ENCODE measurements around the gene SIRT2.

- TF ChIP-seq ZNF841 (CRISPR knock-in tag; IDR thresholded peaks at IDR 0.05; ENCODE audit: borderline replicate concordance), result no peak
- no peak for TF ChIP-seq POLR2A (IDR thresholded peaks at IDR 0.05; ENCODE audit: insufficient read depth in 1 of 2, low read depth in 2 of 2, low read length in 2 of 2)
- TF ChIP-seq, protein P1, sequence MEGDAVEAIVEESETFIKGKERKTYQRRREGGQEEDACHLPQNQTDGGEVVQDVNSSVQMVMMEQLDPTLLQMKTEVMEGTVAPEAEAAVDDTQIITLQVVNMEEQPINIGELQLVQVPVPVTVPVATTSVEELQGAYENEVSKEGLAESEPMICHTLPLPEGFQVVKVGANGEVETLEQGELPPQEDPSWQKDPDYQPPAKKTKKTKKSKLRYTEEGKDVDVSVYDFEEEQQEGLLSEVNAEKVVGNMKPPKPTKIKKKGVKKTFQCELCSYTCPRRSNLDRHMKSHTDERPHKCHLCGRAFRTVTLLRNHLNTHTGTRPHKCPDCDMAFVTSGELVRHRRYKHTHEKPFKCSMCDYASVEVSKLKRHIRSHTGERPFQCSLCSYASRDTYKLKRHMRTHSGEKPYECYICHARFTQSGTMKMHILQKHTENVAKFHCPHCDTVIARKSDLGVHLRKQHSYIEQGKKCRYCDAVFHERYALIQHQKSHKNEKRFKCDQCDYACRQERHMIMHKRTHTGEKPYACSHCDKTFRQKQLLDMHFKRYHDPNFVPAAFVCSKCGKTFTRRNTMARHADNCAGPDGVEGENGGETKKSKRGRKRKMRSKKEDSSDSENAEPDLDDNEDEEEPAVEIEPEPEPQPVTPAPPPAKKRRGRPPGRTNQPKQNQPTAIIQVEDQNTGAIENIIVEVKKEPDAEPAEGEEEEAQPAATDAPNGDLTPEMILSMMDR (CRISPR knock-in tag; IDR thresholded peaks at IDR 0.05), result no peak
- no peak for TF ChIP-seq PHF8 (CRISPR knock-in tag; IDR thresholded peaks at IDR 0.05)
- TF ChIP-seq, protein P2, sequence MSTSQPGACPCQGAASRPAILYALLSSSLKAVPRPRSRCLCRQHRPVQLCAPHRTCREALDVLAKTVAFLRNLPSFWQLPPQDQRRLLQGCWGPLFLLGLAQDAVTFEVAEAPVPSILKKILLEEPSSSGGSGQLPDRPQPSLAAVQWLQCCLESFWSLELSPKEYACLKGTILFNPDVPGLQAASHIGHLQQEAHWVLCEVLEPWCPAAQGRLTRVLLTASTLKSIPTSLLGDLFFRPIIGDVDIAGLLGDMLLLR (CRISPR knock-in tag; IDR thresholded peaks at IDR 0.05), result no peak
- TF ChIP-seq SP1 (IDR thresholded peaks at IDR 0.05), result no peak
- TF ChIP-seq SP1 (CRISPR knock-in tag; IDR thresholded peaks at IDR 0.05), result no peak
- TF ChIP-seq NR2C2 (CRISPR knock-in tag; IDR thresholded peaks at IDR 0.05; ENCODE audit: borderline replicate concordance), result no peak
- TF ChIP-seq TCF12 (IDR thresholded peaks at IDR 0.05), result no peak
- TF ChIP-seq TCF12 (CRISPR knock-in tag; IDR thresholded peaks at IDR 0.05), result no peak
- TF ChIP-seq, protein P3, sequence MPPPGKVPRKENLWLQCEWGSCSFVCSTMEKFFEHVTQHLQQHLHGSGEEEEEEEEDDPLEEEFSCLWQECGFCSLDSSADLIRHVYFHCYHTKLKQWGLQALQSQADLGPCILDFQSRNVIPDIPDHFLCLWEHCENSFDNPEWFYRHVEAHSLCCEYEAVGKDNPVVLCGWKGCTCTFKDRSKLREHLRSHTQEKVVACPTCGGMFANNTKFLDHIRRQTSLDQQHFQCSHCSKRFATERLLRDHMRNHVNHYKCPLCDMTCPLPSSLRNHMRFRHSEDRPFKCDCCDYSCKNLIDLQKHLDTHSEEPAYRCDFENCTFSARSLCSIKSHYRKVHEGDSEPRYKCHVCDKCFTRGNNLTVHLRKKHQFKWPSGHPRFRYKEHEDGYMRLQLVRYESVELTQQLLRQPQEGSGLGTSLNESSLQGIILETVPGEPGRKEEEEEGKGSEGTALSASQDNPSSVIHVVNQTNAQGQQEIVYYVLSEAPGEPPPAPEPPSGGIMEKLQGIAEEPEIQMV (CRISPR knock-in tag; IDR thresholded peaks at IDR 0.05; ENCODE audit: low read depth), result no peak
- no peak for TF ChIP-seq MIXL1 (CRISPR knock-in tag; IDR thresholded peaks at IDR 0.05)
- no peak for TF ChIP-seq MEIS2 (CRISPR knock-in tag; IDR thresholded peaks at IDR 0.05)
- TF ChIP-seq XRCC5 (optimal IDR thresholded peaks at IDR 0.05; ENCODE audit: low read length), result no peak
- TF ChIP-seq, protein P4, sequence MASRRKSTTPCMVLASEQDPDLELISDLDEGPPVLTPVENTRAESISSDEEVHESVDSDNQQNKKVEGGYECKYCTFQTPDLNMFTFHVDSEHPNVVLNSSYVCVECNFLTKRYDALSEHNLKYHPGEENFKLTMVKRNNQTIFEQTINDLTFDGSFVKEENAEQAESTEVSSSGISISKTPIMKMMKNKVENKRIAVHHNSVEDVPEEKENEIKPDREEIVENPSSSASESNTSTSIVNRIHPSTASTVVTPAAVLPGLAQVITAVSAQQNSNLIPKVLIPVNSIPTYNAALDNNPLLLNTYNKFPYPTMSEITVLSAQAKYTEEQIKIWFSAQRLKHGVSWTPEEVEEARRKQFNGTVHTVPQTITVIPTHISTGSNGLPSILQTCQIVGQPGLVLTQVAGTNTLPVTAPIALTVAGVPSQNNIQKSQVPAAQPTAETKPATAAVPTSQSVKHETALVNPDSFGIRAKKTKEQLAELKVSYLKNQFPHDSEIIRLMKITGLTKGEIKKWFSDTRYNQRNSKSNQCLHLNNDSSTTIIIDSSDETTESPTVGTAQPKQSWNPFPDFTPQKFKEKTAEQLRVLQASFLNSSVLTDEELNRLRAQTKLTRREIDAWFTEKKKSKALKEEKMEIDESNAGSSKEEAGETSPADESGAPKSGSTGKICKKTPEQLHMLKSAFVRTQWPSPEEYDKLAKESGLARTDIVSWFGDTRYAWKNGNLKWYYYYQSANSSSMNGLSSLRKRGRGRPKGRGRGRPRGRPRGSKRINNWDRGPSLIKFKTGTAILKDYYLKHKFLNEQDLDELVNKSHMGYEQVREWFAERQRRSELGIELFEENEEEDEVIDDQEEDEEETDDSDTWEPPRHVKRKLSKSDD (CRISPR knock-in tag; IDR thresholded peaks at IDR 0.05; ENCODE audit: low read depth), result no peak
- no peak for TF ChIP-seq ZNF367 (CRISPR knock-in tag; IDR thresholded peaks at IDR 0.05; ENCODE audit: borderline replicate concordance)
Measured at GRCh38 chr19:38861368-38861767, 38.0 kb downstream of the SIRT2 start.

Data from HepG2 (cell line).